Hair follicular keratinocyte (primary cell): ENCODE results near the gene OVCH1. TPM values are rescaled to one million over a fixed set of nuclear protein-coding genes. Genes with fewer than 3 reads are reported as not detected.

Experiments
- total RNA-seq: library from RNA; depleted of rRNA; stranded (reverse); fragments of >200 nt; gene quantifications from 2 replicates; pipeline ENCODE4 v1.2.3, GENCODE V29; 2015

The OVCH1 gene, protein sequence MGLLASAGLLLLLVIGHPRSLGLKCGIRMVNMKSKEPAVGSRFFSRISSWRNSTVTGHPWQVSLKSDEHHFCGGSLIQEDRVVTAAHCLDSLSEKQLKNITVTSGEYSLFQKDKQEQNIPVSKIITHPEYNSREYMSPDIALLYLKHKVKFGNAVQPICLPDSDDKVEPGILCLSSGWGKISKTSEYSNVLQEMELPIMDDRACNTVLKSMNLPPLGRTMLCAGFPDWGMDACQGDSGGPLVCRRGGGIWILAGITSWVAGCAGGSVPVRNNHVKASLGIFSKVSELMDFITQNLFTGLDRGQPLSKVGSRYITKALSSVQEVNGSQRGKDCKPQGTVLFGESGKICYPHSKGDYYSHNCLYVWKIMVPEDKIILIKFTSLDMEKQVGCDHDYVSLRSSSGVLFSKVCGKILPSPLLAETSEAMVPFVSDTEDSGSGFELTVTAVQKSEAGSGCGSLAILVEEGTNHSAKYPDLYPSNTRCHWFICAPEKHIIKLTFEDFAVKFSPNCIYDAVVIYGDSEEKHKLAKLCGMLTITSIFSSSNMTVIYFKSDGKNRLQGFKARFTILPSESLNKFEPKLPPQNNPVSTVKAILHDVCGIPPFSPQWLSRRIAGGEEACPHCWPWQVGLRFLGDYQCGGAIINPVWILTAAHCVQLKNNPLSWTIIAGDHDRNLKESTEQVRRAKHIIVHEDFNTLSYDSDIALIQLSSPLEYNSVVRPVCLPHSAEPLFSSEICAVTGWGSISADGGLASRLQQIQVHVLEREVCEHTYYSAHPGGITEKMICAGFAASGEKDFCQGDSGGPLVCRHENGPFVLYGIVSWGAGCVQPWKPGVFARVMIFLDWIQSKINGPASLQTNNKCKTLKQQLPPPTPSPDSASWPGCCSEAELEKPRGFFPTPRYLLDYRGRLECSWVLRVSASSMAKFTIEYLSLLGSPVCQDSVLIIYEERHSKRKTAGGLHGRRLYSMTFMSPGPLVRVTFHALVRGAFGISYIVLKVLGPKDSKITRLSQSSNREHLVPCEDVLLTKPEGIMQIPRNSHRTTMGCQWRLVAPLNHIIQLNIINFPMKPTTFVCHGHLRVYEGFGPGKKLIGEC
- total RNA-seq: under 0.01 TPM in 1 of 2 replicates, not detected in the other

DNA sequence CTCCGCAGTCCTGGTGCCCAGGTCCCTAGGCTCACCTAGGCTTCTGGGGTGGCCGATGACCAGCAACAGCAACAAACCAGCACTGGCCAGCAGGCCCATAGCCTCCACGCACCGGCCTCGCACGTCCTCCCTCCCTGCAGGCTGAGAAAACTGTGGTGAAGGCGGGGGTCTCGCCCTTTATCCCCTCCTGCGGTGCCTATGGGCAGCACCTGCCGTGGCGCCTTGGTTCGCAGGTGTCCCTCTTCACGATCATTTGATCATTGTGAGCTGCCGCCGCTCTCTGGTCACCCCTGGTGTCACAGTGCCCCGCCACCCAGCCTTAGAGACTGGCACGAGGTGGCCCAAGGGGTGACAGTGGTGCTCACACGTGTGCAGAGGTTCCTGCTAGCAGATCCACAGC is at the start of gene OVCH1:
Gene OVCH1 (minus strand): TSS at position 99 of the 400 bp plus-strand sequence. CDS start 0 bp downstream, at position 99.

GRCh38 chr12:29380536-29381523 is 116.7 kb downstream of the OVCH1 start, which contains the start of gene ERGIC2:
Gene ERGIC2, minus strand, starts transcription at chr12:29381172. Its CDS starts 9,539 bp downstream, at chr12:29371633.

Other genes starting within 250 kb of the OVCH1 start
- gene ERGIC2, start 116.5 kb downstream of the OVCH1 start, total RNA-seq: 99.5 and 123 TPM in 2 replicates